C4-2B (cell line): ENCODE results near the gene DOK4.

Experiments
- H3K27ac ChIP-seq: fragments of 450-650 bp; 2 replicates; pipeline ENCODE4 v1.5.1; 2017
- CTCF ChIP-seq: fragments of 450-650 bp; conservative IDR thresholded peaks from 2 replicates; pipeline ENCODE4 v1.5.1; 2017; ENCODE audit warnings: mild to moderate bottlenecking
- ZFX ChIP-seq: fragments of 450-650 bp; IDR thresholded peaks from 2 replicates; pipeline ENCODE4 v1.6.1; 2017

The DOK4 gene

DNA sequence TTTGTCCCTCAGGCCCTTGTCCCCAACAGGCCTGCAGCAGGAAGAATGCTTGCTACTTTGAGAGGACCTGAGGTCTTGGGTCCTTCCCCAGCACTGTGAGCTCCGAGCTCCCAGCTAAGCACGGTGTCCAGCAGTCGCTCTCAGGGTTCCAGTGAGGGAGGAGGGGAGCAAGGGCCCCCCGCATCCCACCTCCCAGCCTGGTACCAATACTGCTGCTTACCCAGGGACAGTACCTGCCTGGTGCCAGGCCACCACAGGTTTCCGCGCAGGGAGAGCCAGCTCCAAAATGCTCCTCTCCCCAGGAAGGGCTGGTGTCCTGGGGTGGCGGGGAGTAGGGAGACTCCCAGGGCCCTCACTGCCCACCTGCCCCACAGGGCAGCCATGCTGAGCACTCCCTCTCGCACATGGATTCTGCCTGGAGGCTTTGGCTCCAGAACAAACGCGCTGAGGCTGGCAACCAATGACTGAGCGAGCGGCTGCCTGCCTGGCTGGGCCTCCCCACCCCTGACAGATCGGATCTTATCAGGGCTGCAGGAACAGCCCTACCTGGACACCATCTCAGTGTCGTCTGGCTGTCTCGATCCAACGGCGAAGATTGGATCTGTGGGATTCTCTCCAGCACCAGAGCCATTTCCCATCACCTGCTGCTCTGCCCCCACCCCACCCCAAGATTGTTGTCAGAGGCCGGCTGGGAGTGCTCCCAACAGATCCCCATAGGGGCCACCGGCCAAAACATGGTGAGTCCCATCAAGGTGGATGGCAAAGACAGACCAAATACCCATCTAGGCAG lies 2.4 kb downstream of the DOK4 start:
- TF ChIP-seq ZFX (no peak), CTCF (no peak)
- no peak overlapping the region for H3K27ac ChIP-seq

DNA sequence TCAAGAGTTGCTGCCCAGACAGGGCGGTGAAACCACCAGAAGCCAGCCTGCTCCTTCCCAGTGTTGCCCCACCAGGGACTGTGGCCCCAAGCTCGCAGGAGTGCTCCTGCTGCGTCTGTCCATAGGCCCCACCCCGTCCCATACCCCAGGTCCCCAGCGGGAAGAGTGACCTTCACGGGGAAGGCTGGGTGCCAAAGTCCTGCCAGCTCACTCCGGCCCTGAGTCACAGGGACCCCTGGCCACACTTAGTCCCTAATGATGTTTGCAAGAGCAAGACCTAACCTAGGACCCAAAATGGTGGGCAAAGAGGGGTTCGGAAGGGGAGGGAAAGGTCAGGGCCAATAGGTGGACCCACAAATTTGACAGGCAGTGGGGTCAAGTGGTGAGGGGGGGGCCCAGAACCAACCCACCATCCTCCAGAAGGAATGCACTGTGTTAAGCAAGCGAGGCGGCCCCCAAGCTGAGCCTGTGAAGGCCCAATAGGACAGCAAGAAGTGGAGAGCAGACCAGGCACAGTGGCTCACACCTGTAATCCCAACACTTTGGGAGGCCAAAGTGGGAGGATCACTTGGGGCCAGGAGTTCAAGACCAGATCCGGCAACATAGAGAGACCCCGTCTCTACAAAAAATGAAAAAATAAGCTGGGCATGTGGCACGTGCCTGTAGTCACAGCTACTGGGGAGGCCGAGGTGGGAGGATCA lies 3.3 kb downstream of the DOK4 start:
- TF ChIP-seq CTCF (no peak), ZFX (no peak)
- H3K27ac ChIP-seq = no peak overlapping the region

DNA sequence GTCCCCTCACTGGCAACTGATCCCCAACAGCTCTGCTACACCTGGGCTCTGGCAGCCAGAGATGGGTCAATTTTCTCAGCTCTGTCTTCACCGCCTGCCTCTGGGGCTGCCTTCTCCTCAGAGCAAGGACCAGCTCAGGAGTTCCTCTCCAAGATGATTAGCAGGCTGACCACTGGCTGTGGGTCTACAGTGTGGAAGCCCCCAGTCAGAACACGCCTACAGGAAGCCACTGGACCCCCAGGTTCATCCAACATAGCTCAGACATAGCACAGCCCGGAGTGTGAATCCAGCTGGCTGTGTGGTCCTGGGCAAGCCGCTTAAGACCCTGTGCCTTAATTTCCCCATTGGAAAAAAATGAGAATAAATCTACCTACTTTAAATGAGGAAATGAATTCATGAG lies 4.9 kb downstream of the DOK4 start:
- no peak overlapping the region for H3K27ac ChIP-seq

DNA sequence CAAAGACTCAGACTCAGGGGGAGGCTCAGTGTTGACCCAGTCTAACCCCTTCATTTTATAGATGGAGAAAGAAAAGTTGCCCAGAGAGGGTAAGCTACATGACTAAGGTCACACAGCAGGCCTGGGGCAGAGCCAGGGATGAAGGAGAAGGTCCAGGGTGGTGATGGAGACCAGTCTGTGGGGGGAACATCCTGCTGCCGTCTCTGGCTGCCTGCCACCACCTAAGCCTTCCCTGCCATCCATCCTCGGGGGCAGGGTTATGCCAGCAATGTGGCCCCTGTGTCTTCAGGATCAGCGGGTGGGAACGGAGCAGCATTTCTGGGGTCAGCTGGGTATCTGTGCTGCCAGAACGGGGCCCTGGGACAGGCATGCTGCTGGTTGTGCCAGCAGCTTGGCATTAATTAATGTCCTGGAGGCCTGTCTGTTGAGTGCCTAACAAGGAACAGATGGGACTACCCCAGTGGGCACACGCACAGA lies 5.5 kb downstream of the DOK4 start:
- TF ChIP-seq CTCF (no peak), ZFX (no peak)
- H3K27ac ChIP-seq = no peak overlapping the region

More for the DNA sequence above, 4.9 kb downstream of the DOK4 start:
- TF ChIP-seq CTCF (no peak), ZFX (no peak)

- no peak overlapping the region for H3K27ac ChIP-seq
- TF ChIP-seq ZFX = no peak
- TF ChIP-seq CTCF = no peak
Observed at GRCh38 chr16:57479976-57480753, 6.1 kb downstream of the DOK4 start.

- TF ChIP-seq ZFX (no peak), CTCF (no peak)
- no peak overlapping the region for H3K27ac ChIP-seq
Observed at GRCh38 chr16:57479205-57479975, 6.9 kb downstream of the DOK4 start.
